GM23248 (cell line): ENCODE measurements around the gene TNFRSF19.

Experiments
- EZH2 ChIP-seq: fragments of 200-600 bp; sonication (generic); IDR thresholded peaks from 2 replicates; pipeline ENCODE4 v1.6.1; 2018; ENCODE audit warnings: antibody characterized with exemption, mild to moderate bottlenecking; ENCODE audit not compliant: insufficient read depth, poor library complexity, severe bottlenecking
- EZH2phosphoT487 ChIP-seq: fragments of 200-600 bp; sonication (generic); IDR thresholded peaks from 2 replicates; pipeline ENCODE4 v1.6.1; 2018; ENCODE audit warnings: antibody characterized with exemption, moderate library complexity, mild to moderate bottlenecking, low read depth; ENCODE audit not compliant: insufficient read depth

DNA sequence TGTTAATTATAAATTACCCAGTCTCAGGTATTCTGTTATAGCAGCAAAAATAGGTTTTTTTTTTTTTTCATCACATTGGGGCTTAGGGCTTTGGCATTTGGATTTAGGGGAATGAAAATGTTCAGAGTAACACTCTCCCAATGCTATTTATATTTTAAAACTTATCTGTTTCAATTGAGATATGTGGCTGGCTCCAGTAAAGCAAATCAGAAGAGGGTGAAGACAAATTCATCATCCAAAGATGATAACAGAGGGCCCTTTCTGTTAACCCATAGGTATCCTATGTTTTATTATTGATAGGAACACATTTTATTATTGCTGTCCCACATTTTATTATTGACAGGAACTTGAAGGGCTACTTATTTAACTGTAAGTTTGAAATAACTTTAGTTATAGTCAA, 20.5 kb upstream of the TNFRSF19 start:
- no peak for TF ChIP-seq EZH2
- TF ChIP-seq EZH2phosphoT487, result no peak
